Muscle of leg (tissue), 11 donors: ENCODE measurements around the gene KDM4C. TPM values are rescaled to one million over a fixed set of nuclear protein-coding genes. Genes with fewer than 3 reads are reported as not detected.
A peak's percentile ranks its signal among the peaks of the same experiment; 100 is the strongest.

Source experiments
- DNase-seq: peaks from one replicate; pipeline ENCODE4 v3.0.0; 2013
- H3K27ac ChIP-seq: one replicate; pipeline ENCODE4 v1.5.1; 2013; ENCODE audit warnings: mild to moderate bottlenecking, low read length, control low read depth
- H3K27me3 ChIP-seq: one replicate; pipeline ENCODE4 v1.6.1; 2013; ENCODE audit warnings: low read length; ENCODE audit not compliant: control insufficient read depth, insufficient read depth
- H3K36me3 ChIP-seq: one replicate; pipeline ENCODE4 v1.6.1; 2013; ENCODE audit warnings: low read length; ENCODE audit not compliant: control insufficient read depth, insufficient read depth
- H3K4me1 ChIP-seq: one replicate; pipeline ENCODE4 v1.6.1; 2013; ENCODE audit warnings: low read length; ENCODE audit not compliant: control insufficient read depth, insufficient read depth
- H3K4me3 ChIP-seq: one replicate; pipeline ENCODE4 v1.5.1; 2013; ENCODE audit warnings: low read length, control low read depth
- H3K9me3 ChIP-seq: replicated peaks from 2 replicates; pipeline ENCODE4 v1.6.1; 2013; ENCODE audit warnings: low read depth, low read length; ENCODE audit not compliant: control insufficient read depth
- WGBS: methylation state at CpG from one replicate; pipeline ENCODE4 v1.1.5; 2013; ENCODE audit warnings: missing lambda C conversion rate; ENCODE audit not compliant: insufficient coverage; 5-methylcytosine and 5-hydroxymethylcytosine counted together
- polyA plus RNA-seq, 8 donors: library from polyadenylated mRNA; unstranded; fragments of 120-200 nt; gene quantifications; one replicate each; pipeline versions ENCODE4 v1.2.1 to v1.2.3, GENCODE V29; 2013; ENCODE audit warnings: inconsistent platforms in 1 of 8, low replicate concordance in 1 of 8; ENCODE audit not compliant: insufficient read length in 8 of 8, insufficient read depth in 1 of 8
- total RNA-seq: library from RNA; stranded (reverse); fragments of 120-200 nt; gene quantifications from one replicate; pipeline ENCODE4 v1.2.4, GENCODE V29; 2013

KDM4C gene
- total and polyA plus RNA-seq, 9 donors = 10.1 to 19.0 (median 11.2) TPM

- Histone ChIP-seq H3K9me3 (no peaks in the 10 kb centered on the region), H3K4me1 (no peaks in the 10 kb centered on the region), H3K27me3 (no peaks in the 10 kb centered on the region), H3K4me3 (no peak overlapping the region), H3K27ac (no peak overlapping the region), H3K36me3 (peaks cover 4% of the 10 kb centered on the region)
- DNase-seq = no peak
- WGBS = no CpG with 5 or more reads among the region's 1 CpG
Measured at GRCh38 chr9:6895754-6896153, 138.0 kb downstream of the KDM4C start.

GRCh38 chr9:6896562-6896961 is 138.8 kb downstream of the KDM4C start:
- H3K27ac ChIP-seq = no peak overlapping the region
- no peak overlapping the region for H3K4me3 ChIP-seq
- no peaks in the 10 kb centered on the region for H3K9me3 ChIP-seq
- H3K4me1 ChIP-seq = no peaks in the 10 kb centered on the region
- no peak for DNase-seq
- no peaks in the 10 kb centered on the region for H3K27me3 ChIP-seq
- H3K36me3 ChIP-seq = peaks cover 4% of the 10 kb centered on the region
- WGBS = 100% methylated on average over 1 of the region's 2 CpGs

- Histone ChIP-seq H3K4me1 (no peaks in the 10 kb centered on the region), H3K27ac (no peak overlapping the region), H3K27me3 (no peaks in the 10 kb centered on the region), H3K36me3 (peaks cover 4% of the 10 kb centered on the region), H3K4me3 (no peak overlapping the region), H3K9me3 (no peaks in the 10 kb centered on the region)
- WGBS = no CpG with 5 or more reads among the region's 1 CpG
- no peak for DNase-seq
Measured at GRCh38 chr9:6897207-6897822, 139.5 kb downstream of the KDM4C start.

GRCh38 chr9:6897898-6898302 is 140.1 kb downstream of the KDM4C start:
- peak; percentile 18 for DNase-seq
- 20% methylated on average over 1 of the region's 7 CpGs for WGBS
- Histone ChIP-seq H3K9me3 (no peaks in the 10 kb centered on the region), H3K36me3 (peaks cover 4% of the 10 kb centered on the region), H3K27me3 (no peaks in the 10 kb centered on the region), H3K4me1 (no peaks in the 10 kb centered on the region), H3K4me3 (no peak overlapping the region), H3K27ac (no peak overlapping the region)

- no CpG with 5 or more reads among the region's 1 CpG for WGBS
- Histone ChIP-seq H3K4me3 (no peak overlapping the region), H3K27ac (no peak overlapping the region), H3K4me1 (no peaks in the 10 kb centered on the region), H3K27me3 (no peaks in the 10 kb centered on the region), H3K36me3 (no peaks in the 10 kb centered on the region), H3K9me3 (no peaks in the 10 kb centered on the region)
- DNase-seq = no peak
Measured at GRCh38 chr9:6899274-6899673, 141.5 kb downstream of the KDM4C start.

- Histone ChIP-seq H3K27me3 (no peaks in the 10 kb centered on the region), H3K36me3 (no peaks in the 10 kb centered on the region), H3K4me3 (no peak overlapping the region), H3K9me3 (no peaks in the 10 kb centered on the region), H3K4me1 (no peaks in the 10 kb centered on the region), H3K27ac (no peak overlapping the region)
- 100% methylated on average over 3 of the region's 7 CpGs for WGBS
- DNase-seq = no peak
Measured at GRCh38 chr9:6900440-6900883, 142.7 kb downstream of the KDM4C start.

GRCh38 chr9:6901180-6901579 is 143.4 kb downstream of the KDM4C start:
- Histone ChIP-seq H3K36me3 (no peaks in the 10 kb centered on the region), H3K4me3 (no peak overlapping the region), H3K4me1 (no peaks in the 10 kb centered on the region), H3K9me3 (no peaks in the 10 kb centered on the region), H3K27me3 (no peaks in the 10 kb centered on the region), H3K27ac (no peak overlapping the region)
- WGBS = no CpG with 5 or more reads among the region's 2 CpGs
- no peak for DNase-seq

- Histone ChIP-seq H3K9me3 (no peaks in the 10 kb centered on the region), H3K4me3 (no peak overlapping the region), H3K27me3 (no peaks in the 10 kb centered on the region), H3K4me1 (no peaks in the 10 kb centered on the region), H3K27ac (no peak overlapping the region), H3K36me3 (no peaks in the 10 kb centered on the region)
- no peak for DNase-seq
- WGBS = 86% methylated on average over 1 of the region's 5 CpGs
Measured at GRCh38 chr9:6902423-6902822, 144.7 kb downstream of the KDM4C start.

- no peak overlapping the region for H3K4me3 ChIP-seq
- no CpG with 5 or more reads among the region's 2 CpGs for WGBS
- no peaks in the 10 kb centered on the region for H3K4me1 ChIP-seq
Measured at GRCh38 chr9:6904371-6904770, 146.6 kb downstream of the KDM4C start.

GRCh38 chr9:6905850-6906375 is 148.1 kb downstream of the KDM4C start:
- H3K27ac ChIP-seq = no peak overlapping the region
- WGBS = 92% methylated on average over 4 of the region's 6 CpGs
- H3K27me3 ChIP-seq = no peaks in the 10 kb centered on the region
- DNase-seq = no peak
- no peak overlapping the region for H3K4me3 ChIP-seq
- H3K4me1 ChIP-seq = no peaks in the 10 kb centered on the region
- no peaks in the 10 kb centered on the region for H3K9me3 ChIP-seq
- H3K36me3 ChIP-seq = no peaks in the 10 kb centered on the region

More at GRCh38 chr9:6904371-6904770, 146.6 kb downstream of the KDM4C start:
- Histone ChIP-seq H3K9me3 (no peaks in the 10 kb centered on the region), H3K27ac (no peak overlapping the region), H3K27me3 (no peaks in the 10 kb centered on the region), H3K36me3 (no peaks in the 10 kb centered on the region)
- DNase-seq = no peak
